Measurements from ENCODE around the gene GAPDHS.

- TF ChIP-seq CTCF (IDR thresholded peaks at IDR 0.05): peak; percentile 98
- no peak for TF ChIP-seq POLR2AphosphoS5 (IDR thresholded peaks at IDR 0.05; ENCODE audit: low read depth, low read length)
- no peak for TF ChIP-seq SIN3A (IDR thresholded peaks at IDR 0.05; ENCODE audit: borderline replicate concordance, insufficient read depth, low read depth, low read length)
- peak in 1 of 2 experiments; percentile 14; a peak in 1 of 4 replicates for TF ChIP-seq REST (IDR thresholded peaks at IDR 0.05; ENCODE audit: insufficient read depth in 1 of 2, low read depth in 2 of 2, low read length in 1 of 2)
Measured at GRCh38 chr19:35495107-35496064, 37.9 kb upstream of the GAPDHS start.

Data from Panc1 (cell line).